ENCODE results near the gene CHST10. TPM values are rescaled to one million over a fixed set of nuclear protein-coding genes. Genes with fewer than 3 reads are reported as not detected.

The CHST10 gene
- total and polyA plus RNA-seq, 7 donors, result 3.1 to 6.3 (median 4.4) TPM

DNA sequence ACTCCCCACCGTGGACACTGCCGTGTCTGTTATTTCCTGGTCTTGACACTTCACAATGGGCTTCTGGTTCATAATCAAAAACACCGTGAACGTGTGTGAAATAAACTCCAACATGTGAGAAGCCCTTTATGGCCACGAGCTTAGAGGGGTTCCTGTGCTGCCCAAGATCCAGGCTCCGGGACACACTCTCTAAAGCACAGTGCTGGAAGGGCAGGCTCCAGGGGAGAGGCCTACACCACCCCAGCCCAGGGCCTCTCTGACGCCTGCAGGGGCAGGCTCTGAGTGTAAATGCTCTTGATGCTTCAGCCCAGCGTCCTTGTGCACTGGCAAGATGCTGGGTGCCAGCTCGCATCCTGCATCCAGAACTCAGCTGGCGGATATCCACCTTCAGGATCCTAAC is 13.7 kb downstream of the CHST10 start:
- Histone ChIP-seq H3K27me3 (ENCODE audit: insufficient read depth in 3 of 3, low read length in 2 of 3) (no peaks in the 10 kb centered on the region), H3K27ac (no peak overlapping the region), H3K36me3 (ENCODE audit: insufficient read depth in 1 of 2, low read depth in 1 of 2) (peaks cover 0 to 46% of the 10 kb centered on the region in 2 donors), H3K4me3 (no peak overlapping the region), H3K9me3 (no peaks in the 10 kb centered on the region), H3K4me1 (no peaks in the 10 kb centered on the region)
- WGBS, 3 donors, result 82 to 86% (median 84%) methylated on average over 10 of the region's 10 CpGs
- ATAC-seq (no peak), DNase-seq (no peak)
- intact Hi-C loops (cut with DNase I), result no loop called here
- TF ChIP-seq, protein P1, sequence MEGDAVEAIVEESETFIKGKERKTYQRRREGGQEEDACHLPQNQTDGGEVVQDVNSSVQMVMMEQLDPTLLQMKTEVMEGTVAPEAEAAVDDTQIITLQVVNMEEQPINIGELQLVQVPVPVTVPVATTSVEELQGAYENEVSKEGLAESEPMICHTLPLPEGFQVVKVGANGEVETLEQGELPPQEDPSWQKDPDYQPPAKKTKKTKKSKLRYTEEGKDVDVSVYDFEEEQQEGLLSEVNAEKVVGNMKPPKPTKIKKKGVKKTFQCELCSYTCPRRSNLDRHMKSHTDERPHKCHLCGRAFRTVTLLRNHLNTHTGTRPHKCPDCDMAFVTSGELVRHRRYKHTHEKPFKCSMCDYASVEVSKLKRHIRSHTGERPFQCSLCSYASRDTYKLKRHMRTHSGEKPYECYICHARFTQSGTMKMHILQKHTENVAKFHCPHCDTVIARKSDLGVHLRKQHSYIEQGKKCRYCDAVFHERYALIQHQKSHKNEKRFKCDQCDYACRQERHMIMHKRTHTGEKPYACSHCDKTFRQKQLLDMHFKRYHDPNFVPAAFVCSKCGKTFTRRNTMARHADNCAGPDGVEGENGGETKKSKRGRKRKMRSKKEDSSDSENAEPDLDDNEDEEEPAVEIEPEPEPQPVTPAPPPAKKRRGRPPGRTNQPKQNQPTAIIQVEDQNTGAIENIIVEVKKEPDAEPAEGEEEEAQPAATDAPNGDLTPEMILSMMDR (IDR thresholded peaks at IDR 0.05), result no peak

DNA sequence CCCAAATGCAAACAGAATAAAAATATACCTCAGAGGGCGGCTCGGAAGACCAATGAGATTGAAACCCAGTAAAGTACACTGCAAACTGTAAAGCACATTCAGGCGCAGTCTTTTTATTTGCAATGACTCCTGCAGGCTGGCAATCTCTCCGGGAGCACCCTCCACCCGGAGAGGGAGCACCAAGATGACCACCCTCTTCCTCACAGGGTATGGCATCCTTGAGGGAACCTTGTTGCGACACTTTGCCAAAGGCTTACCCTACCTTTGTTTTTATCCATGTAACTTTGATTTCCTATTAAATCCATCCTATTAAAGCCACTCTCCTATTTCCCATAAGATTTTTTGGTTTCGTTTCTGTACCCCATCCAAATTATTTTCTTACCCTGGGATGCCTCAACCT is 16.2 kb downstream of the CHST10 start:
- Histone ChIP-seq H3K36me3 (ENCODE audit: insufficient read depth in 1 of 2, low read depth in 1 of 2) (peaks cover 0 to 62% of the 10 kb centered on the region in 2 donors), H3K4me3 (no peak overlapping the region), H3K27me3 (ENCODE audit: insufficient read depth in 3 of 3, low read length in 2 of 3) (no peaks in the 10 kb centered on the region), H3K4me1 (no peaks in the 10 kb centered on the region), H3K9me3 (no peaks in the 10 kb centered on the region), H3K27ac (no peak overlapping the region)
- TF ChIP-seq, protein P1 (IDR thresholded peaks at IDR 0.05), result no peak
- 98 to 99% (median 98%) methylated on average over 7 of the region's 7 CpGs for WGBS, 3 donors
- intact Hi-C loops (cut with DNase I), result no loop called here
- ATAC-seq (no peak), DNase-seq (no peak)

DNA sequence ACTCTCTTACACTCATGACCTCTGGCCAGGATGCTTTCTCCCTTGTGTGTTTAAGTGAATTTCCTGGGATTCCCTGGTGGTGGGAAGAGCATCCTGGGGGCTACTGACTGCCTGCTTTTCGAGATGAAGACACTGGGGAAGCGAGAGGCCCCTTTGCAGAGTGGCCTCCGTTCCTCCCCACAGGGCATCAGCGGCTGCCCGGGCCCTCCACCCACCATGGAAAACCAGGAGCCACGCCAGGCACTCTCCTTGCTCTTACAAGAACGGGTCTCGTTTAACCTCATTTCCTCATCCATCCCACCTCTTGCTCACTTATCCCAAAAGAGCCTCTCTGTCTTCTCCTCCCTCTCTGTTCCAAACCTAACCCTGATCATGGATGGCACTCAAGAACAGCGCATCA is 17.8 kb downstream of the CHST10 start:
- no peak for DNase-seq
- peaks cover 0 to 60% of the 10 kb centered on the region in 2 donors for H3K36me3 ChIP-seq (ENCODE audit: insufficient read depth in 1 of 2, low read depth in 1 of 2)
- 94 to 96% (median 95%) methylated on average over 9 of the region's 9 CpGs for WGBS, 3 donors
- ATAC-seq, result no peak
- no peaks in the 10 kb centered on the region for H3K27me3 ChIP-seq (ENCODE audit: insufficient read depth in 3 of 3, low read length in 2 of 3)
- intact Hi-C loops (cut with DNase I), result no loop called here
- H3K27ac ChIP-seq, result no peak overlapping the region
- H3K9me3 ChIP-seq, result no peaks in the 10 kb centered on the region
- H3K4me1 ChIP-seq, result no peaks in the 10 kb centered on the region
- TF ChIP-seq, protein P1 (IDR thresholded peaks at IDR 0.05), result no peak
- H3K4me3 ChIP-seq, result no peak overlapping the region

DNA sequence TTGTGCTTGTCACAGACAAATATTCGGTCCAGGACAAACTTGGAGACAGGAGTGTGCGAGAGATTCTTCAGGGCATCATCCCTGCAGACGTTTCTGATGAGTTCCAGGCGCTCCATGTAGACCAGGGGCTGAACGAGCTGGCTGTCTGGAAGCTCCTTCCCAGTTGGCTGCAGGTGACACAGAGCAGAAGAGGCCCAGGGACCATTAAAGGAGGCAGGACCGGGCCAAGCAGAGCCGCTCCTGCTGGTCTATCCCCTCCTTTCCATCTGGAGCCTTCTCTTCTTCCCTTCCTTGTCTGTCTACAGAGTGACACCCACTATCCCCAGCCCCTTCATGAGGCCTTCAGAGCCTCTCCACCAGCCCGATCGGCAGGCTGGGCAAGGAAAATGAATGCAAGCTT is 19.5 kb downstream of the CHST10 start:
- no peaks in the 10 kb centered on the region for H3K27me3 ChIP-seq (ENCODE audit: insufficient read depth in 3 of 3, low read length in 2 of 3)
- peaks cover 0 to 64% of the 10 kb centered on the region in 2 donors for H3K36me3 ChIP-seq (ENCODE audit: insufficient read depth in 1 of 2, low read depth in 1 of 2)
- TF ChIP-seq, protein P1 (IDR thresholded peaks at IDR 0.05), result no peak
- ATAC-seq, result no peak
- no peaks in the 10 kb centered on the region for H3K4me1 ChIP-seq
- no peaks in the 10 kb centered on the region for H3K9me3 ChIP-seq
- DNase-seq, result no peak
- intact Hi-C loops (cut with DNase I), result no loop called here
- WGBS, 3 donors, result 84 to 90% (median 88%) methylated on average over 9 of the region's 9 CpGs
- no peak overlapping the region for H3K27ac ChIP-seq
- H3K4me3 ChIP-seq, result no peak overlapping the region

DNA sequence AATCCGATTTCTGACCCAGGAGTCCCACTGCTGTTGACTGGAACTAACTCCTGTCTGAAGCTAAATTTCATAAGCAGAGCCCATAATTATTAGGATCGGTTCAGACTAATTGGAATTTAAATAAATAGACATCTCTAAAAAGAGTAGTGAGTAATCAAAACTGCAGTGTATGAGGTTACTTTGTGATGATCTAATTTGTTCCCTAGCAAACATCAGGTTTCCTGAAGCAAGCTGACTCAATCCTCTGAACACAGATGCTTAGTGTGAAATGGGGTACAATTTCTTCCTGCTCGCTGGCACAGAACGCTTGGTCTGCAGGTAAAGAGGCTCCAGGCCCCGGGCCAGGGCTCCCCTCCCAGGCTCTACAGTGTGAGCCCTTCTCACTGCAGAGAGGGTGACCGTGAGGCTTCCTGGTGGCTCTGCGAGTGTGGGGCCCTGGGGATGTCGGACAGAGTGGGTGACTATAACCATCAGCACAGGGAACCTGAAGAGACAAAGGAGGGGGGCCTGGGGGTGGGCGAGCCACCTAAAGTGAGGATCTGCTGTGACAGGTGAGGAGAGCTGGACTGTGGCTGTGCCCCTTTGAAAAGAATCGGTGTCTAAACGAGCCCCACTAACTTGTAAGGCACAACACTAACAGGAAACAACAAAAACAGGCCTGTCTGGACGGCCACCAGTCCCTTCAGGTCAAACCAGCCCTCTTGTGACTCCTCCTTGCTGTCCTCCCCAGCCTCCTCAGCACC is 20.2 kb downstream of the CHST10 start:
- ATAC-seq (no peak), DNase-seq (no peak)
- 84 to 91% (median 87%) methylated on average over 12 of the region's 12 CpGs for WGBS, 3 donors
- TF ChIP-seq, protein P1 (IDR thresholded peaks at IDR 0.05), result no peak
- Histone ChIP-seq H3K4me3 (no peak overlapping the region), H3K27me3 (ENCODE audit: insufficient read depth in 3 of 3, low read length in 2 of 3) (no peaks in the 10 kb centered on the region), H3K36me3 (ENCODE audit: insufficient read depth in 1 of 2, low read depth in 1 of 2) (peaks cover 0 to 69% of the 10 kb centered on the region in 2 donors), H3K4me1 (no peaks in the 10 kb centered on the region), H3K9me3 (no peaks in the 10 kb centered on the region), H3K27ac (no peak overlapping the region)
- intact Hi-C loops (cut with DNase I), result no loop called here

Data from psoas muscle (tissue), 8 donors.